H9 (cell line): ENCODE measurements around the gene OSCAR. TPM values are rescaled to one million over a fixed set of nuclear protein-coding genes. Genes with fewer than 3 reads are reported as not detected.

Experiments used
- DNase-seq: peaks from one replicate; pipeline ENCODE4 v3.0.0-alpha.2; 2017
- H2AFZ ChIP-seq: one replicate; pipeline ENCODE4 v1.6.1; 2013; ENCODE audit warnings: mild to moderate bottlenecking, low read length, control low read depth, moderate library complexity
- H2AK5ac ChIP-seq: 2 replicates; pipeline ENCODE4 v1.6.1; 2013; ENCODE audit warnings: low read length, control low read depth, mixed read lengths; ENCODE audit not compliant: insufficient read length
- H2BK120ac ChIP-seq: one replicate; pipeline ENCODE4 v1.6.1; 2013; ENCODE audit warnings: low read depth, mild to moderate bottlenecking, low read length, control low read depth, inconsistent platforms; ENCODE audit not compliant: poor library complexity, severe bottlenecking
- H2BK12ac ChIP-seq: 2 replicates; pipeline ENCODE4 v1.6.1; 2013; ENCODE audit warnings: low read length, control low read depth, mixed read lengths, low read depth; ENCODE audit not compliant: insufficient read length
- H2BK15ac ChIP-seq: 2 replicates; pipeline ENCODE4 v1.6.1; 2013; ENCODE audit warnings: low read depth, low read length, control low read depth
- H2BK20ac ChIP-seq: one replicate; pipeline ENCODE4 v1.6.1; 2013; ENCODE audit warnings: low read depth, mild to moderate bottlenecking, low read length, control low read depth, inconsistent platforms; ENCODE audit not compliant: poor library complexity, severe bottlenecking
- H2BK5ac ChIP-seq: 2 replicates; pipeline ENCODE4 v1.6.1; 2013; ENCODE audit warnings: low read length, control low read depth, mixed read lengths; ENCODE audit not compliant: insufficient read length
- H3K14ac ChIP-seq: 2 replicates; pipeline ENCODE4 v1.6.1; 2013; ENCODE audit warnings: low read length, control low read depth; ENCODE audit not compliant: insufficient read depth
- H3K18ac ChIP-seq: 2 replicates; pipeline ENCODE4 v1.6.1; 2013; ENCODE audit warnings: low read depth, mild to moderate bottlenecking, mixed read lengths, low read length, control low read depth; ENCODE audit not compliant: insufficient read length
- H3K23ac ChIP-seq: 2 replicates; pipeline ENCODE4 v1.6.1; 2013; ENCODE audit warnings: low read length, control low read depth, mixed read lengths, low read depth; ENCODE audit not compliant: insufficient read length
- H3K23me2 ChIP-seq: 2 replicates; pipeline ENCODE4 v1.6.1; 2013; ENCODE audit warnings: low read depth, mild to moderate bottlenecking, mixed read lengths, low read length, control low read depth; ENCODE audit not compliant: insufficient read length, poor library complexity, severe bottlenecking
- H3K27ac ChIP-seq: 2 replicates; pipeline ENCODE4 v1.5.1; 2013; ENCODE audit warnings: low read length, control low read depth, mixed read lengths, low read depth; ENCODE audit not compliant: insufficient read length
- H3K27me3 ChIP-seq: 2 replicates; pipeline ENCODE4 v1.6.1; 2013; ENCODE audit warnings: low read length, control low read depth, inconsistent platforms; ENCODE audit not compliant: insufficient read depth
- H3K4ac ChIP-seq: 2 replicates; pipeline ENCODE4 v1.6.1; 2013; ENCODE audit warnings: low read depth, mild to moderate bottlenecking, control low read depth, inconsistent platforms, low read length, moderate library complexity
- H3K4me1 ChIP-seq: 2 replicates; pipeline ENCODE4 v1.6.1; 2013; ENCODE audit warnings: low read length, control low read depth, inconsistent platforms; ENCODE audit not compliant: insufficient read depth
- H3K4me2 ChIP-seq: 2 replicates; pipeline ENCODE4 v1.6.1; 2013; ENCODE audit warnings: low read length, control low read depth, mixed read lengths; ENCODE audit not compliant: insufficient read length, insufficient read depth
- H3K56ac ChIP-seq: 2 replicates; pipeline ENCODE4 v1.6.1; 2013; ENCODE audit warnings: low read depth, mild to moderate bottlenecking, mixed read lengths, low read length, control low read depth; ENCODE audit not compliant: insufficient read length
- H3K79me1 ChIP-seq: 2 replicates; pipeline ENCODE4 v1.6.1; 2013; ENCODE audit warnings: low read depth, mild to moderate bottlenecking, moderate library complexity, low read length, control low read depth, inconsistent platforms; ENCODE audit not compliant: insufficient read depth, poor library complexity, severe bottlenecking
- H3K79me2 ChIP-seq: 2 replicates; pipeline ENCODE4 v1.6.1; 2013; ENCODE audit warnings: low read length, control low read depth, inconsistent platforms; ENCODE audit not compliant: insufficient read depth
- H3K9ac ChIP-seq: 2 replicates; pipeline ENCODE4 v1.6.1; 2013; ENCODE audit warnings: low read length, control low read depth, mixed read lengths; ENCODE audit not compliant: insufficient read length; ENCODE audit errors: extremely low read depth
- H3K9me3 ChIP-seq: one replicate; pipeline ENCODE4 v1.6.1; 2013; ENCODE audit warnings: low read depth, low read length, inconsistent platforms; ENCODE audit not compliant: control insufficient read depth
- H3T11ph ChIP-seq: one replicate; pipeline ENCODE4 v1.6.1; 2013; ENCODE audit warnings: mild to moderate bottlenecking, low read length, control low read depth, inconsistent platforms
- H4K20me1 ChIP-seq: one replicate; pipeline ENCODE4 v1.6.1; 2013; ENCODE audit not compliant: control insufficient read depth, insufficient read length, insufficient read depth
- H4K5ac ChIP-seq: 2 replicates; pipeline ENCODE4 v1.6.1; 2013; ENCODE audit warnings: low read depth, mild to moderate bottlenecking, mixed read lengths, low read length, control low read depth; ENCODE audit not compliant: insufficient read length
- H4K8ac ChIP-seq: replicated peaks from 2 replicates; pipeline ENCODE4 v1.6.1; 2013; ENCODE audit warnings: low read length, control low read depth, mixed read lengths, low read depth; ENCODE audit not compliant: insufficient read length
- H4K91ac ChIP-seq: 2 replicates; pipeline ENCODE4 v1.6.1; 2013; ENCODE audit warnings: low read depth, mild to moderate bottlenecking, moderate library complexity, mixed read lengths, low read length, control low read depth; ENCODE audit not compliant: insufficient read length
- H3K27ac Mint-ChIP-seq, 3 experiments: 2 replicates in 2 of 3; 3 replicates in 1 of 3; pipeline ENCODE4 v1.8.0; 2020 to 2021; ENCODE audit warnings: mixed read lengths in 3 of 3, mild to moderate bottlenecking in 1 of 3, moderate library complexity in 1 of 3
- H3K27me3 Mint-ChIP-seq: 2 replicates; pipeline ENCODE4 v1.8.0; 2021; ENCODE audit warnings: low read depth, mild to moderate bottlenecking, moderate library complexity, mixed read lengths
- H3K36me3 Mint-ChIP-seq, 3 experiments: 2 replicates in 2 of 3; 3 replicates in 1 of 3; pipeline ENCODE4 v1.8.0; 2020 to 2021; ENCODE audit warnings: low read depth in 3 of 3, mixed read lengths in 3 of 3; ENCODE audit not compliant: insufficient read depth in 1 of 3
- H3K4me1 Mint-ChIP-seq, 2 experiments: 2 replicates each; pipeline ENCODE4 v1.8.0; 2020; ENCODE audit warnings: mixed read lengths in 2 of 2
- H3K4me3 Mint-ChIP-seq, 2 experiments: 2 replicates in 1 of 2; 3 replicates in 1 of 2; pipeline ENCODE4 v1.8.0; 2020 to 2021; ENCODE audit warnings: mild to moderate bottlenecking in 2 of 2, mixed read lengths in 2 of 2, moderate library complexity in 1 of 2
- H3K9me3 Mint-ChIP-seq, 2 experiments: 2 replicates in 1 of 2; 3 replicates in 1 of 2; pipeline ENCODE4 v1.8.0; 2020; ENCODE audit warnings: mild to moderate bottlenecking in 2 of 2, mixed read lengths in 2 of 2, moderate library complexity in 1 of 2
- WGBS: extraction: QIAGEN DNeasy Blood & Tissue Kit; methylation state at CpG from one replicate; pipeline ENCODE4 v1.1.7; 2013; ENCODE audit warnings: missing lambda C conversion rate, low lambda C conversion rate, mixed read lengths; ENCODE audit not compliant: insufficient read length; ENCODE audit errors: extremely low coverage; 5-methylcytosine and 5-hydroxymethylcytosine counted together
- total RNA-seq: library from RNA; stranded (reverse); gene quantifications from 2 replicates; pipeline ENCODE4 v1.2.1, GENCODE V29; 2021
- TF ChIP-seq, protein P1 (sequence below): fragments of 200-600 bp; sonication (generic); conservative IDR thresholded peaks from 3 replicates; pipeline ENCODE4 v1.8.0; 2021; ENCODE audit warnings: antibody characterized with exemption, mild to moderate bottlenecking

OSCAR gene
- total RNA-seq, 1 experiment from 2014 or later, result 0.24 TPM

DNA sequence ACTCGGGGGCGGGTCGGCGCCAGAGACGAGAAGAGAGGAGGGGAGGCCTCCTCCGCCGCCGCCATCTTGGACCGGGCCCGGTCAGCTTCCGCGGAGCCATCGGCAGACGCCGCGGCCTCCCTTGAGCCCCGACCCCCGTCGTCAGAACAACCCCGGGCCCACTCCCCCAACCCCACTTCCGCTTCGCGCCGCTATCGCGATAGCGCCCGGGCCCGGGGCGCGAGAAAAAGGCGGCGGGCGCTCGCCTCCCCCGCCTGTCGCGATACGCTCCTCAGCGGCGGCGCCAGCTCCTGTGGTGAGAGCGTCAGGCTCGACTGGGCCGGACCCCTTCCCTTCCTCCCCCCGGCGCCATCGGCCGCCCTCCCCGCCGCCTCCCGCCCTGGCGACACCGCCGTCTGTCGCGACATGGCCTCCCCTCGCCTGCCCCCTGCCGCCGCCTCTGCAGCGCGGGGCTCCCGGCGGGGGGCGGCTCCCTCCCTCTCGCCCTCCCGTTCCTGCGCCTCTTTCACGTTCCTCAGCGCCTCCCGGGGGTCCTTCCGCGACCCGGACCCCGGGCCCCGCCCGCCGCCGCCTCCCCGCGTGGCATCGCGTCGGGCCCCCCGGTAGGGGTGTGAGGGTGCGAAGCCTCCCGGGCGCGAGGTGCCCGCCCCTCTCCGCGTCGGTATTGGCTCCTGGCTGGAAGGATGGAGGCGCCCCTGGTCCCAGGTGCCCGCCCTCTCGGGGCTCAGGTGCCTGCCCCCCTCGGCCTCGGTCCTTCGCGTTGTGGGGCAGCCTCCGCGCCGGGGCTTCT, 37.3 kb upstream of the OSCAR start, which contains the start of gene CNOT3:
TSS of gene CNOT3 (plus strand) at position 64 of the 790 bp plus-strand sequence. CDS start 5,217 bp downstream, outside the sequence.
- Histone ChIP-seq H3K18ac (peak within 1 kb of the TSS; percentile 86), H3K23me2 (peaks cover 15% of the 10 kb centered on the region), H3K56ac (no peak within 1 kb of the TSS), H2AK5ac (no peak within 1 kb of the TSS), H4K5ac (no peak within 1 kb of the TSS), H2AFZ (no peak within 1 kb of the TSS), H3K79me1 (peaks cover 17% of the 10 kb centered on the region), H2BK5ac (no peak within 1 kb of the TSS), H3K79me2 (peaks cover 24% of the 10 kb centered on the region; the same call in 1 of the 2 replicates), H3K4ac (no peak within 1 kb of the TSS; the same call in 1 of the 2 replicates), H3K4me2 (peak within 1 kb of the TSS; percentile 94), H3T11ph (no peak within 1 kb of the TSS), H3K4me1 (no peaks in the 10 kb centered on the region), H3K23ac (no peak within 1 kb of the TSS), H3K14ac (peak within 1 kb of the TSS; percentile 91; the same call in 1 of the 2 replicates), H4K91ac (no peak within 1 kb of the TSS), H4K8ac (no peak within 1 kb of the TSS), H4K20me1 (peaks cover 3% of the 10 kb centered on the region), H2BK120ac (no peak within 1 kb of the TSS), H2BK20ac (no peak within 1 kb of the TSS), H2BK15ac (no peak within 1 kb of the TSS), H3K9ac (peak within 1 kb of the TSS; percentile 80), H3K27ac (no peak within 1 kb of the TSS), H3K9me3 (peaks cover 4% of the 10 kb centered on the region), H2BK12ac (no peak within 1 kb of the TSS), H3K27me3 (no peaks in the 10 kb centered on the region)
- Mint-ChIP-seq H3K36me3 (peaks cover 30 to 52% (median 32%) of the 10 kb centered on the region in 3 experiments), H3K4me3 (peak within 1 kb of the TSS; percentile 80 to 93), H3K27me3 (peaks cover 1% of the 10 kb centered on the region; the same call in 1 of the 2 replicates), H3K27ac (peak within 1 kb of the TSS; percentile 90 to 98 (median 93)), H3K9me3 (peaks cover 11 to 12% of the 10 kb centered on the region in 2 experiments), H3K4me1 (peaks cover 37 to 39% of the 10 kb centered on the region in 2 experiments)
- TF ChIP-seq, protein P1, sequence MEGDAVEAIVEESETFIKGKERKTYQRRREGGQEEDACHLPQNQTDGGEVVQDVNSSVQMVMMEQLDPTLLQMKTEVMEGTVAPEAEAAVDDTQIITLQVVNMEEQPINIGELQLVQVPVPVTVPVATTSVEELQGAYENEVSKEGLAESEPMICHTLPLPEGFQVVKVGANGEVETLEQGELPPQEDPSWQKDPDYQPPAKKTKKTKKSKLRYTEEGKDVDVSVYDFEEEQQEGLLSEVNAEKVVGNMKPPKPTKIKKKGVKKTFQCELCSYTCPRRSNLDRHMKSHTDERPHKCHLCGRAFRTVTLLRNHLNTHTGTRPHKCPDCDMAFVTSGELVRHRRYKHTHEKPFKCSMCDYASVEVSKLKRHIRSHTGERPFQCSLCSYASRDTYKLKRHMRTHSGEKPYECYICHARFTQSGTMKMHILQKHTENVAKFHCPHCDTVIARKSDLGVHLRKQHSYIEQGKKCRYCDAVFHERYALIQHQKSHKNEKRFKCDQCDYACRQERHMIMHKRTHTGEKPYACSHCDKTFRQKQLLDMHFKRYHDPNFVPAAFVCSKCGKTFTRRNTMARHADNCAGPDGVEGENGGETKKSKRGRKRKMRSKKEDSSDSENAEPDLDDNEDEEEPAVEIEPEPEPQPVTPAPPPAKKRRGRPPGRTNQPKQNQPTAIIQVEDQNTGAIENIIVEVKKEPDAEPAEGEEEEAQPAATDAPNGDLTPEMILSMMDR, result peak; percentile 49
- DNase-seq, result no peak
- WGBS, result no CpG with 5 or more reads among the region's 103 CpGs
